Hepatocyte (in vitro differentiated cells): ENCODE results near the gene CHN2. TPM values are rescaled to one million over a fixed set of nuclear protein-coding genes. Genes with fewer than 3 reads are reported as not detected.
A peak's percentile ranks its signal among the peaks of the same experiment; 100 is the strongest.

Source experiments
- DNase-seq: peaks from one replicate; pipeline ENCODE4 v3.0.0-alpha.2; 2016; ENCODE audit warnings: low spot score
- H2AFZ ChIP-seq: fragments of 200-600 bp; sonication (generic); 2 replicates; pipeline ENCODE4 v1.6.0; 2016; ENCODE audit warnings: antibody characterized with exemption, mild to moderate bottlenecking
- H3K27ac ChIP-seq: fragments of 200-600 bp; sonication (generic); 2 replicates; pipeline ENCODE4 v1.5.1; 2016; ENCODE audit warnings: mild to moderate bottlenecking
- H3K27me3 ChIP-seq: fragments of 200-600 bp; sonication (generic); 2 replicates; pipeline ENCODE4 v1.6.1; 2016
- H3K36me3 ChIP-seq: fragments of 200-600 bp; sonication (generic); replicated peaks from 2 replicates; pipeline ENCODE4 v1.5.1; 2016; ENCODE audit warnings: low read depth; ENCODE audit not compliant: insufficient read depth
- H3K4me1 ChIP-seq: fragments of 200-600 bp; sonication (generic); 2 replicates; pipeline ENCODE4 v1.5.1; 2016; ENCODE audit warnings: mild to moderate bottlenecking, moderate library complexity; ENCODE audit not compliant: insufficient read depth
- H3K4me2 ChIP-seq: fragments of 200-600 bp; sonication (generic); 2 replicates; pipeline ENCODE4 v1.6.0; 2016
- H3K4me3 ChIP-seq: fragments of 200-600 bp; sonication (generic); 2 replicates; pipeline ENCODE4 v1.5.1; 2016; ENCODE audit warnings: mild to moderate bottlenecking
- H3K79me2 ChIP-seq: fragments of 200-600 bp; sonication (generic); 2 replicates; pipeline ENCODE4 v1.6.0; 2017; ENCODE audit warnings: mild to moderate bottlenecking
- H3K9me2 ChIP-seq: fragments of 200-600 bp; sonication (generic); replicated peaks from 2 replicates; pipeline ENCODE4 v1.6.0; 2017; ENCODE audit warnings: mild to moderate bottlenecking; ENCODE audit not compliant: insufficient read depth
- H3K9me3 ChIP-seq: fragments of 200-600 bp; sonication (generic); 2 replicates; pipeline ENCODE4 v1.5.1; 2016; ENCODE audit warnings: low read depth, mild to moderate bottlenecking
- H4K20me1 ChIP-seq: fragments of 200-600 bp; sonication (generic); 2 replicates; pipeline ENCODE4 v1.6.0; 2016; ENCODE audit warnings: mild to moderate bottlenecking; ENCODE audit not compliant: insufficient read depth, poor library complexity, severe bottlenecking
- EZH2 ChIP-seq: fragments of 200-600 bp; sonication (generic); IDR thresholded peaks from 2 replicates; pipeline ENCODE4 v1.6.1; 2016; ENCODE audit warnings: antibody characterized with exemption, mild to moderate bottlenecking, borderline replicate concordance
- EZH2phosphoT487 ChIP-seq: fragments of 200-600 bp; sonication (generic); IDR thresholded peaks from one replicate; pipeline ENCODE4 v1.6.1; 2018; ENCODE audit warnings: antibody characterized with exemption, mild to moderate bottlenecking, low read depth, moderate library complexity; ENCODE audit not compliant: unreplicated experiment, severe bottlenecking
- WGBS: methylation state at CpG from one replicate; pipeline ENCODE4 v1.1.6; 2016; ENCODE audit warnings: low lambda C conversion rate; ENCODE audit errors: missing lambda C conversion rate; 5-methylcytosine and 5-hydroxymethylcytosine counted together
- polyA plus RNA-seq: library from polyadenylated mRNA; unstranded; fragments of >200 nt; fragmentation: Nextera tagmentation; extraction: Ambion mirVana; gene quantifications from 2 replicates; pipeline ENCODE4 v1.2.1, GENCODE V29; 2016
- total RNA-seq: library from RNA; depleted of rRNA; stranded (reverse); fragments of >200 nt; gene quantifications from 2 replicates; pipeline ENCODE4 v1.2.3, GENCODE V29; 2014
- TF ChIP-seq, protein P1 (sequence below): fragments of 200-600 bp; sonication (generic); IDR thresholded peaks from 2 replicates; pipeline ENCODE4 v1.5.1; 2016; ENCODE audit warnings: antibody characterized with exemption, mild to moderate bottlenecking; ENCODE audit not compliant: poor library complexity

Gene CHN2
- total and polyA plus RNA-seq, 2 experiments from 2014 or later = 8.7 to 12.3 TPM

- DNase-seq = no peak
- Histone ChIP-seq H3K27me3 (no peaks in the 10 kb centered on the region), H4K20me1 (no peaks in the 10 kb centered on the region), H2AFZ (no peak overlapping the region), H3K9me2 (no peaks in the 10 kb centered on the region), H3K36me3 (no peaks in the 10 kb centered on the region), H3K79me2 (no peaks in the 10 kb centered on the region), H3K4me3 (no peak overlapping the region), H3K9me3 (no peaks in the 10 kb centered on the region), H3K4me1 (no peaks in the 10 kb centered on the region), H3K27ac (no peak overlapping the region), H3K4me2 (no peak overlapping the region)
- TF ChIP-seq, protein P1, sequence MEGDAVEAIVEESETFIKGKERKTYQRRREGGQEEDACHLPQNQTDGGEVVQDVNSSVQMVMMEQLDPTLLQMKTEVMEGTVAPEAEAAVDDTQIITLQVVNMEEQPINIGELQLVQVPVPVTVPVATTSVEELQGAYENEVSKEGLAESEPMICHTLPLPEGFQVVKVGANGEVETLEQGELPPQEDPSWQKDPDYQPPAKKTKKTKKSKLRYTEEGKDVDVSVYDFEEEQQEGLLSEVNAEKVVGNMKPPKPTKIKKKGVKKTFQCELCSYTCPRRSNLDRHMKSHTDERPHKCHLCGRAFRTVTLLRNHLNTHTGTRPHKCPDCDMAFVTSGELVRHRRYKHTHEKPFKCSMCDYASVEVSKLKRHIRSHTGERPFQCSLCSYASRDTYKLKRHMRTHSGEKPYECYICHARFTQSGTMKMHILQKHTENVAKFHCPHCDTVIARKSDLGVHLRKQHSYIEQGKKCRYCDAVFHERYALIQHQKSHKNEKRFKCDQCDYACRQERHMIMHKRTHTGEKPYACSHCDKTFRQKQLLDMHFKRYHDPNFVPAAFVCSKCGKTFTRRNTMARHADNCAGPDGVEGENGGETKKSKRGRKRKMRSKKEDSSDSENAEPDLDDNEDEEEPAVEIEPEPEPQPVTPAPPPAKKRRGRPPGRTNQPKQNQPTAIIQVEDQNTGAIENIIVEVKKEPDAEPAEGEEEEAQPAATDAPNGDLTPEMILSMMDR = no peak
- TF ChIP-seq EZH2 (no peak), EZH2phosphoT487 (no peak)
- 83% methylated on average over 11 of the region's 11 CpGs for WGBS
Observed at GRCh38 chr7:29401769-29402168, 207.2 kb downstream of the CHN2 start.

GRCh38 chr7:29405891-29406290 is 211.3 kb downstream of the CHN2 start:
- no peaks in the 10 kb centered on the region for H3K9me2 ChIP-seq
- peak overlapping the region; percentile 35 for H3K27ac ChIP-seq
- H4K20me1 ChIP-seq = no peaks in the 10 kb centered on the region
- DNase-seq = no peak
- H3K4me2 ChIP-seq = no peak overlapping the region
- H3K27me3 ChIP-seq = no peaks in the 10 kb centered on the region
- no peak overlapping the region for H2AFZ ChIP-seq
- no peaks in the 10 kb centered on the region for H3K9me3 ChIP-seq
- no peaks in the 10 kb centered on the region for H3K79me2 ChIP-seq
- H3K36me3 ChIP-seq = no peaks in the 10 kb centered on the region
- no peak for TF ChIP-seq EZH2
- no peak for TF ChIP-seq EZH2phosphoT487
- TF ChIP-seq, protein P1 = no peak
- H3K4me1 ChIP-seq = no peaks in the 10 kb centered on the region
- no peak overlapping the region for H3K4me3 ChIP-seq
- 83% methylated on average over 5 of the region's 5 CpGs for WGBS

GRCh38 chr7:29406366-29406765 is 211.8 kb downstream of the CHN2 start:
- Histone ChIP-seq H3K27me3 (no peaks in the 10 kb centered on the region), H3K27ac (no peak overlapping the region), H3K36me3 (no peaks in the 10 kb centered on the region), H3K79me2 (no peaks in the 10 kb centered on the region), H4K20me1 (no peaks in the 10 kb centered on the region), H3K9me3 (no peaks in the 10 kb centered on the region), H3K4me1 (no peaks in the 10 kb centered on the region), H3K9me2 (no peaks in the 10 kb centered on the region), H3K4me3 (no peak overlapping the region), H3K4me2 (no peak overlapping the region), H2AFZ (no peak overlapping the region)
- no peak for TF ChIP-seq EZH2
- TF ChIP-seq, protein P1 = no peak
- TF ChIP-seq EZH2phosphoT487 = no peak
- WGBS = 92% methylated on average over 5 of the region's 6 CpGs
- DNase-seq = no peak

DNA sequence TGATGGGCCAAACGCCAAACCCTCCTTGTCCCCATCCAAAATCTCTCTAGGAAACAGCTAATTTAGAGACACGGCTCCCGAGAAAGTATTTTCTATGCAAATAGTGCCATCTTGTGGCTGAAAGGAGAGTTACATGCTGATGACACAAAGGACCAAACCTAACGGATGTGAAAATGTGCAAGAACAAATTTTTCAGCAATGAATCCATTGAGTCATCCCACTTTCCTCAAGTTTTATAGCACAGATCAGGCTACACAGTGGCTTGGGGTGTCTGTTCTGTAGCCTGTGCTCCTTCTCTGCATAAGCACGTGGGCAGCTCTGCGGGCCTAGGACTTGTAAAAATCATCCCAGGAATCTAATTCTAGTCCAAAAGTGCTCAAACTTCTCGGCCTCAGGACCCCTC is 214.3 kb downstream of the CHN2 start:
- H2AFZ ChIP-seq = no peak overlapping the region
- H3K27me3 ChIP-seq = no peaks in the 10 kb centered on the region
- H3K79me2 ChIP-seq = no peaks in the 10 kb centered on the region
- H3K4me1 ChIP-seq = peaks cover 5% of the 10 kb centered on the region
- 20% methylated on average over 7 of the region's 7 CpGs for WGBS
- no peaks in the 10 kb centered on the region for H3K9me2 ChIP-seq
- no peaks in the 10 kb centered on the region for H3K36me3 ChIP-seq
- no peak overlapping the region for H3K27ac ChIP-seq
- no peak overlapping the region for H3K4me2 ChIP-seq
- H4K20me1 ChIP-seq = no peaks in the 10 kb centered on the region
- DNase-seq = peak; percentile 84
- TF ChIP-seq EZH2 = no peak
- TF ChIP-seq, protein P1 = peak; percentile 86
- no peaks in the 10 kb centered on the region for H3K9me3 ChIP-seq
- H3K4me3 ChIP-seq = no peak overlapping the region
